Neural progenitor cell (in vitro differentiated cells): ENCODE measurements around the gene ID1. TPM values are rescaled to one million over a fixed set of nuclear protein-coding genes. Genes with fewer than 3 reads are reported as not detected.

ENCODE experiments used
- DNase-seq: peaks from one replicate; pipeline ENCODE4 v3.0.0-alpha.2; 2016; ENCODE audit warnings: low spot score
- H2AFZ ChIP-seq: fragments of 200-600 bp; sonication (generic); replicated peaks from 2 replicates; pipeline ENCODE4 v1.6.1; 2016; ENCODE audit warnings: antibody characterized with exemption
- H3F3A ChIP-seq: fragments of 200-600 bp; sonication (generic); 2 replicates; pipeline ENCODE4 v1.6.1; 2016; ENCODE audit warnings: antibody characterized with exemption, low read depth
- H3K27ac ChIP-seq: fragments of 200-600 bp; sonication (generic); 2 replicates; pipeline ENCODE4 v1.5.1; 2016; ENCODE audit warnings: mild to moderate bottlenecking
- H3K27me3 ChIP-seq: fragments of 200-600 bp; sonication (generic); 2 replicates; pipeline ENCODE4 v1.6.1; 2016; ENCODE audit warnings: mild to moderate bottlenecking, moderate library complexity
- H3K36me3 ChIP-seq: fragments of 200-600 bp; sonication (generic); 2 replicates; pipeline ENCODE4 v1.5.1; 2016
- H3K4me1 ChIP-seq: fragments of 200-600 bp; sonication (generic); 2 replicates; pipeline ENCODE4 v1.6.1; 2016; ENCODE audit warnings: mixed run types
- H3K4me2 ChIP-seq: fragments of 200-600 bp; sonication (generic); 2 replicates; pipeline ENCODE4 v1.6.1; 2016
- H3K4me3 ChIP-seq: fragments of 200-600 bp; sonication (generic); 2 replicates; pipeline ENCODE4 v1.5.1; 2016
- H3K79me2 ChIP-seq: fragments of 200-600 bp; sonication (generic); 2 replicates; pipeline ENCODE4 v1.6.1; 2016; ENCODE audit warnings: low read depth
- H3K9ac ChIP-seq: fragments of 200-600 bp; sonication (generic); 2 replicates; pipeline ENCODE4 v1.6.1; 2016
- H3K9me3 ChIP-seq: fragments of 200-600 bp; sonication (generic); 2 replicates; pipeline ENCODE4 v1.5.1; 2016; ENCODE audit warnings: low read depth
- H4K20me1 ChIP-seq: fragments of 200-600 bp; sonication (generic); 2 replicates; pipeline ENCODE4 v1.6.1; 2016; ENCODE audit warnings: low read depth
- H3K27ac Mint-ChIP-seq: 3 replicates; pipeline ENCODE4 v1.8.0; 2021; ENCODE audit warnings: mixed read lengths
- H3K27me3 Mint-ChIP-seq: 2 replicates; pipeline ENCODE4 v1.8.0; 2022; ENCODE audit warnings: low read depth, mild to moderate bottlenecking, inconsistent platforms, moderate library complexity, mixed read lengths; ENCODE audit not compliant: insufficient read depth
- H3K36me3 Mint-ChIP-seq: 3 replicates; pipeline ENCODE4 v1.8.0; 2021; ENCODE audit warnings: mixed read lengths
- H3K4me1 Mint-ChIP-seq: 3 replicates; pipeline ENCODE4 v1.8.0; 2021; ENCODE audit warnings: mixed read lengths
- H3K4me3 Mint-ChIP-seq: 3 replicates; pipeline ENCODE4 v1.8.0; 2021; ENCODE audit warnings: mild to moderate bottlenecking, moderate library complexity, mixed read lengths
- H3K9me3 Mint-ChIP-seq: 3 replicates; pipeline ENCODE4 v1.8.0; 2020; ENCODE audit warnings: mixed read lengths
- EZH2 ChIP-seq: fragments of 200-600 bp; sonication (generic); IDR thresholded peaks from 2 replicates; pipeline ENCODE4 v1.6.1; 2017; ENCODE audit warnings: antibody characterized with exemption, mild to moderate bottlenecking, moderate library complexity
- EZH2phosphoT487 ChIP-seq: fragments of 200-600 bp; sonication (generic); IDR thresholded peaks from 2 replicates; pipeline ENCODE4 v1.6.1; 2017; ENCODE audit warnings: antibody characterized with exemption
- microRNA-seq: library from miRNA; unstranded; fragments of <30 nt; microRNA quantifications from one replicate; pipeline ENCODE4, GENCODE V29; 2016
- small RNA-seq: library from RNA; depleted of rRNA; stranded (forward); fragments of <200 nt; gene quantifications from one replicate; pipeline ENCODE3, GENCODE V24; 2015
- total RNA-seq: library from RNA; depleted of rRNA; stranded (reverse); fragments of >200 nt; gene quantifications from 2 replicates; pipeline ENCODE4 v1.2.3, GENCODE V29; 2015; ENCODE audit warnings: low replicate concordance
- TF ChIP-seq, protein P1 (sequence below): fragments of 200-600 bp; sonication (generic); IDR thresholded peaks from 2 replicates; pipeline ENCODE4 v1.5.1; 2017; ENCODE audit warnings: antibody characterized with exemption, mild to moderate bottlenecking

ID1 gene
- total RNA-seq, 1 donor from 2014 or later: 80.8 TPM

DNA sequence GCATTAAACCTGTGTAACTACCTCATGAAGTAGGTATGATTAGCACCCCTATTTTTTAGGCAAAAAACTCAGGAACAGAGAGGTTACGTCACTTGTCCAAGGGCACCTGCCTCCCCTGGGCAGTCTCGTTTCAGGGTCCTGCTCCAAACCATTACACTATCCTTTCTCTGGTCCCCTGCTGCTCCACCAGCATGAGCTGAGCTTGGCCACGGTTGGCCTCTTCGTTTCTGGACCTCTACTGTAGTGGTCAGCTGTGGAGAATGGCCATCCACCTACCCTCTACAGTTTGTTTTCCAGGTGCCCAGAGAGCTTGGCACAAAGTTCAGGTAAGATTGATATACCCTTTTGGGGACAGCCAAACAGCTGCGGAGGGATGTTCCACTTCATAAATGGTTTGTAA lies 49.4 kb downstream of the ID1 start:
- Histone ChIP-seq H3K4me2 (no peak overlapping the region), H3F3A (no peaks in the 10 kb centered on the region), H3K9ac (no peak overlapping the region), H3K36me3 (no peaks in the 10 kb centered on the region), H3K27me3 (no peaks in the 10 kb centered on the region), H3K27ac (no peak overlapping the region), H3K4me3 (no peak overlapping the region), H2AFZ (no peak overlapping the region), H3K79me2 (no peaks in the 10 kb centered on the region), H3K4me1 (no peaks in the 10 kb centered on the region), H4K20me1 (no peaks in the 10 kb centered on the region), H3K9me3 (no peaks in the 10 kb centered on the region)
- Mint-ChIP-seq H3K27me3 (peaks cover 2% of the 10 kb centered on the region), H3K36me3 (no peaks in the 10 kb centered on the region), H3K4me1 (no peaks in the 10 kb centered on the region), H3K27ac (no peak overlapping the region), H3K4me3 (no peak overlapping the region), H3K9me3 (no peaks in the 10 kb centered on the region)
- TF ChIP-seq, protein P1, sequence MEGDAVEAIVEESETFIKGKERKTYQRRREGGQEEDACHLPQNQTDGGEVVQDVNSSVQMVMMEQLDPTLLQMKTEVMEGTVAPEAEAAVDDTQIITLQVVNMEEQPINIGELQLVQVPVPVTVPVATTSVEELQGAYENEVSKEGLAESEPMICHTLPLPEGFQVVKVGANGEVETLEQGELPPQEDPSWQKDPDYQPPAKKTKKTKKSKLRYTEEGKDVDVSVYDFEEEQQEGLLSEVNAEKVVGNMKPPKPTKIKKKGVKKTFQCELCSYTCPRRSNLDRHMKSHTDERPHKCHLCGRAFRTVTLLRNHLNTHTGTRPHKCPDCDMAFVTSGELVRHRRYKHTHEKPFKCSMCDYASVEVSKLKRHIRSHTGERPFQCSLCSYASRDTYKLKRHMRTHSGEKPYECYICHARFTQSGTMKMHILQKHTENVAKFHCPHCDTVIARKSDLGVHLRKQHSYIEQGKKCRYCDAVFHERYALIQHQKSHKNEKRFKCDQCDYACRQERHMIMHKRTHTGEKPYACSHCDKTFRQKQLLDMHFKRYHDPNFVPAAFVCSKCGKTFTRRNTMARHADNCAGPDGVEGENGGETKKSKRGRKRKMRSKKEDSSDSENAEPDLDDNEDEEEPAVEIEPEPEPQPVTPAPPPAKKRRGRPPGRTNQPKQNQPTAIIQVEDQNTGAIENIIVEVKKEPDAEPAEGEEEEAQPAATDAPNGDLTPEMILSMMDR: no peak
- TF ChIP-seq EZH2: no peak
- no peak for TF ChIP-seq EZH2phosphoT487
- DNase-seq: no peak

Small RNA genes lying within 50 kb of the gene (microRNA-seq; reads per million reads assigned to microRNA genes)
- not detected for gene MIR3193

Small RNA genes lying within 50 kb of the gene (small RNA-seq; reads per million reads assigned to genes)
- gene MIR3193: not detected

Other genes starting within 250 kb of the ID1 start
- gene DEFB118, start 236.7 kb upstream of the ID1 start, total RNA-seq: not detected in 2 replicates
- gene DEFB119, start 214.7 kb upstream of the ID1 start, total RNA-seq: not detected in 2 replicates
- not detected in 2 replicates for gene DEFB121, start 199.1 kb upstream of the ID1 start, total RNA-seq
- not detected in 2 replicates for gene DEFB123, start 164.7 kb upstream of the ID1 start, total RNA-seq
- gene DEFB124, start 130.2 kb upstream of the ID1 start, total RNA-seq: not detected in 2 replicates
- not detected in 2 replicates for gene REM1, start 130.0 kb upstream of the ID1 start, total RNA-seq
- gene HM13, start 90.8 kb upstream of the ID1 start, total RNA-seq: 46.2 and 81.5 TPM in 2 replicates
- gene COX4I2, start 32.6 kb downstream of the ID1 start, total RNA-seq: not detected in 2 replicates
- gene BCL2L1, start 117.6 kb downstream of the ID1 start, total RNA-seq: 60.0 and 74.6 TPM in 2 replicates
- 226 and 278 TPM in 2 replicates for gene TPX2, start 134.0 kb downstream of the ID1 start, total RNA-seq
- 0.22 TPM in 1 of 2 replicates, not detected in the other for gene MYLK2, start 214.1 kb downstream of the ID1 start, total RNA-seq
- 0.53 TPM in 1 of 2 replicates, not detected in the other for gene FOXS1, start 240.3 kb downstream of the ID1 start, total RNA-seq